Retinal pigment epithelial cell (primary cell): ENCODE data around the gene MSI2.
A peak's percentile ranks its signal among the peaks of the same experiment; 100 is the strongest.

Source experiments
- DNase-seq: peaks from one replicate; pipeline ENCODE4 v3.0.0-alpha.2; 2010; ENCODE audit warnings: low read depth
- H3K4me3 ChIP-seq: 2 replicates; pipeline ENCODE4 v1.5.1; 2011; ENCODE audit warnings: mild to moderate bottlenecking, low read length, control low read depth, moderate library complexity
- TF ChIP-seq, protein P1 (sequence below): conservative IDR thresholded peaks from 2 replicates; pipeline ENCODE4 v1.5.1; 2011; ENCODE audit warnings: low read depth, low read length, control low read depth, inconsistent platforms

Gene MSI2

DNA sequence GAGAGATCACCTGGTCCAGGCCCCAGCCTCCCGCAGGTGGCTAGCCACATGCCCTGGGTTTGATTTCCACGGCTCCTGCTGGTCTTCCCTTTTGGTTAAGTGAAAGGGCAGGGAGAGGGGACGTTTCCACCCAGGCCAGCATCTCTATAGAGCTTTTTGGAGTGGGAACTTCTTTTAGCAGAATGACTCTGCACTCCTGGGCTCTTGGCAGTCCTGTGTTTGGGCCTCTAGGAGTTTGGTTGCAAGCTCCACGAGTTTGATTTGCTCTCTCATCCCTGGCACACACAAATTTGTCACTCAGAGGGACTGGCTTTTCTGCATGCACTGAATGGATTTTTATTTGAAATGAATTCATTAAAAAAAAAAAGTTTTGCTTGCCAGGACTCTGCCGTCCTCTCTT lies 32.8 kb downstream of the MSI2 start:
- TF ChIP-seq, protein P1, sequence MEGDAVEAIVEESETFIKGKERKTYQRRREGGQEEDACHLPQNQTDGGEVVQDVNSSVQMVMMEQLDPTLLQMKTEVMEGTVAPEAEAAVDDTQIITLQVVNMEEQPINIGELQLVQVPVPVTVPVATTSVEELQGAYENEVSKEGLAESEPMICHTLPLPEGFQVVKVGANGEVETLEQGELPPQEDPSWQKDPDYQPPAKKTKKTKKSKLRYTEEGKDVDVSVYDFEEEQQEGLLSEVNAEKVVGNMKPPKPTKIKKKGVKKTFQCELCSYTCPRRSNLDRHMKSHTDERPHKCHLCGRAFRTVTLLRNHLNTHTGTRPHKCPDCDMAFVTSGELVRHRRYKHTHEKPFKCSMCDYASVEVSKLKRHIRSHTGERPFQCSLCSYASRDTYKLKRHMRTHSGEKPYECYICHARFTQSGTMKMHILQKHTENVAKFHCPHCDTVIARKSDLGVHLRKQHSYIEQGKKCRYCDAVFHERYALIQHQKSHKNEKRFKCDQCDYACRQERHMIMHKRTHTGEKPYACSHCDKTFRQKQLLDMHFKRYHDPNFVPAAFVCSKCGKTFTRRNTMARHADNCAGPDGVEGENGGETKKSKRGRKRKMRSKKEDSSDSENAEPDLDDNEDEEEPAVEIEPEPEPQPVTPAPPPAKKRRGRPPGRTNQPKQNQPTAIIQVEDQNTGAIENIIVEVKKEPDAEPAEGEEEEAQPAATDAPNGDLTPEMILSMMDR = no peak
- no peak overlapping the region for H3K4me3 ChIP-seq
- no peak for DNase-seq

- no peak overlapping the region for H3K4me3 ChIP-seq
- DNase-seq = no peak
- TF ChIP-seq, protein P1 = no peak
Observed at GRCh38 chr17:57289613-57290012, 33.3 kb downstream of the MSI2 start.

DNA sequence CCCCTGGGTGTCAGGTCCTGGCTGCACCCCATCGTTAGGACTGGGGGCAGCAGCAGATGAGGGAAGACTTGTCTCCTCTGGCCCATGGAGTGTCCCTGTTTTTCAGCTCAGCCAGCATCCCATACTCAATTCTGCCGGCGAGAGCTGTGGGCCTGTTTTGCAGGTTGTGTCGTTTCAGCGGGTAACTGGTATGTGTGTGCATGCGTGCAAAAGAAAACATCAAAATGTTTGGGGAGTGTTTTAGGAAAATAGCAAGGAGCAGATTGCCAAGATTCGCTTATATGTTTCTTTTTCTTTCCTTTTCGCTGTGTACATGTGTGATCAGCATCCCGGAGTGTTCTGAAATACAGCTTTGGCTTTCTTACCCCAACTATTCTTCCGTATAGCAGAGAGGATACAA lies 34.7 kb downstream of the MSI2 start:
- no peak overlapping the region for H3K4me3 ChIP-seq
- TF ChIP-seq, protein P1 = no peak
- no peak for DNase-seq

GRCh38 chr17:57292091-57292490 lies 35.8 kb downstream of the MSI2 start:
- TF ChIP-seq, protein P1 = no peak
- no peak for DNase-seq
- no peak overlapping the region for H3K4me3 ChIP-seq

GRCh38 chr17:57293077-57293476 lies 36.8 kb downstream of the MSI2 start:
- TF ChIP-seq, protein P1 = no peak
- peak; percentile 88 for DNase-seq

DNA sequence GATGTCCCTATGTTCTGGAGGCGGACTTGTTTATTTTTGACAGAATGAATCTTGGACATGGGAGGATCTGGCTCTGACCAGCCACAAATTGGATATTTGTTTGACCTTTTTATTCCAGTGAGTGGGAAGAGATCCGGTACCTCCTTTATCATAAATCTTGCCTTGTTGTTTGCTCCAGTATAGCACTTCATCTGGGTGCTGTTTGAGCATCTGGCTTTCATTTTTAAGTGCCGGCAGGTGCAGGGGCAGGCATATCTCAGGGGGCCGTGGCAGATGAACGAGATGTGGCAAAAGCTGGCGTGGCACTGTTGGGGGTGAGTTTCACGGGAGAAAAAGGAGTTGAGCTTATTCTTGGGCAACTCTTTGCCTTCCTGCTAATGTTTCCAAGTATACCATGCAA lies 37.8 kb downstream of the MSI2 start:
- TF ChIP-seq, protein P1 = no peak
- DNase-seq = no peak
- H3K4me3 ChIP-seq = no peak overlapping the region

More at GRCh38 chr17:57293077-57293476, 36.8 kb downstream of the MSI2 start:
- no peak overlapping the region for H3K4me3 ChIP-seq

- no peak for DNase-seq
- H3K4me3 ChIP-seq = peak overlapping the region; percentile 3
- TF ChIP-seq, protein P1 = no peak
Observed at GRCh38 chr17:57294629-57295501, 38.5 kb downstream of the MSI2 start.
